Measurements from ENCODE around the gene GSTO1. TPM values are rescaled to one million over a fixed set of nuclear protein-coding genes. Genes with fewer than 3 reads are reported as not detected.

Gene GSTO1
- polyA plus RNA-seq, 1 donor from 2014 or later, result 3.5 TPM

DNA sequence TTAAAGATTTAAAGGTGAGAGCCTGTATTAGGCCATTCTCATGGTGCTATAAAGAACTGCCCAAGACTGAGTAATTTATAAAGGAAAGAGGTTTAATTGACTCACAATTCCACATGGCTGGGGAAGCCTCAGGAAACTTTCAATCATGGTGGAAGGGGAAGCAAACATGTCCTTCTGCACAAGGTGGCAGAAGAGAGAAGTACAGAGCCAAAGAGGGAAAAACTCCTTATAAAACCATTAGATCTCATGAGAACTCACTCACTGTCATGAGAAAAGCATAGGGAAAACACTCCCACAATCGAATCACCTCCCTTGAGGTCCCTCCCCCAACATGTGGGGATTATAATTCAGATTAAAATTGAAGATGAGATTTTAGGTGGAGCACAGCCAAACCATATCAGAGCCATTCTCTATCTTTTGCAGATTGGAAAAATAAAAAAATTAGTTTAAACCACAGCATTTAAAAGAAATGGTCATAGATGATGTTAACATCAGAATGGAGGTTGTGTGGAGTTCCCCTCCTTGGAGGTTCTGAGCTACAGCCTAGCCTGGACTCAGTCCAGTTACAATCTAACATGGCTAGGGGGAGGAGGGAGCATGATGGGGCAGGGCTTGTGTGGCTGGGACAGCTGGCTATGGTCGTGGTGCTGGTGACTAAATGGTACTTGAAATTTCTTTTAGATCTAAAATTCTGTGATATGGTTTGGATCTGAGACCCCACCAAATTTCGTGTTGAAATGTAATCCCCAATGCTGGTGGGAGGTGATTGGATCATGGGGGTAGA lies 47.4 kb downstream of the GSTO1 start:
- H3K27ac ChIP-seq (ENCODE audit: low read length), result no peak overlapping the region

GRCh38 chr10:104303594-104304355 lies 49.1 kb downstream of the GSTO1 start:
- H3K9ac ChIP-seq (ENCODE audit: low read length), result no peak overlapping the region
- no peak overlapping the region for H3K4me3 ChIP-seq (ENCODE audit: low read length)
- H4K20me1 ChIP-seq (ENCODE audit: insufficient read depth), result no peaks in the 10 kb centered on the region
- no peaks in the 10 kb centered on the region for H3K9me2 ChIP-seq (ENCODE audit: insufficient read depth, low read length)
- TF ChIP-seq RAD21 (conservative IDR thresholded peaks at IDR 0.05) (no peak), CTCF (IDR thresholded peaks at IDR 0.05; ENCODE audit: poor library complexity, severe bottlenecking) (no peak)
- H3K79me2 ChIP-seq (replicated peaks; ENCODE audit: insufficient read depth, low read length), result no peaks in the 10 kb centered on the region
- H3K27me3 ChIP-seq (ENCODE audit: insufficient read depth, low read depth, low read length), result no peaks in the 10 kb centered on the region
- H3F3A ChIP-seq (ENCODE audit: insufficient read depth, low read length, poor library complexity, severe bottlenecking), result no peaks in the 10 kb centered on the region
- no peaks in the 10 kb centered on the region for H3K9me3 ChIP-seq (ENCODE audit: low read length)
- H2AFZ ChIP-seq (ENCODE audit: low read depth, low read length), result no peak overlapping the region
- no peak overlapping the region for H3K27ac ChIP-seq (ENCODE audit: low read length)
- H3K4me2 ChIP-seq (ENCODE audit: low read length), result no peak overlapping the region
- H3K36me3 ChIP-seq (ENCODE audit: insufficient read depth, low read length), result no peaks in the 10 kb centered on the region

More for the DNA sequence above, 47.4 kb downstream of the GSTO1 start:
- H3K79me2 ChIP-seq (replicated peaks; ENCODE audit: insufficient read depth, low read length), result no peaks in the 10 kb centered on the region
- H3K9ac ChIP-seq (ENCODE audit: low read length), result no peak overlapping the region
- no peak overlapping the region for H3K4me2 ChIP-seq (ENCODE audit: low read length)
- no peaks in the 10 kb centered on the region for H4K20me1 ChIP-seq (ENCODE audit: insufficient read depth)
- H3K36me3 ChIP-seq (ENCODE audit: insufficient read depth, low read length), result no peaks in the 10 kb centered on the region
- no peaks in the 10 kb centered on the region for H3K9me3 ChIP-seq (ENCODE audit: low read length)
- no peaks in the 10 kb centered on the region for H3K9me2 ChIP-seq (ENCODE audit: insufficient read depth, low read length)
- H2AFZ ChIP-seq (ENCODE audit: low read depth, low read length), result no peak overlapping the region
- no peak overlapping the region for H3K4me3 ChIP-seq (ENCODE audit: low read length)
- TF ChIP-seq, protein P1, sequence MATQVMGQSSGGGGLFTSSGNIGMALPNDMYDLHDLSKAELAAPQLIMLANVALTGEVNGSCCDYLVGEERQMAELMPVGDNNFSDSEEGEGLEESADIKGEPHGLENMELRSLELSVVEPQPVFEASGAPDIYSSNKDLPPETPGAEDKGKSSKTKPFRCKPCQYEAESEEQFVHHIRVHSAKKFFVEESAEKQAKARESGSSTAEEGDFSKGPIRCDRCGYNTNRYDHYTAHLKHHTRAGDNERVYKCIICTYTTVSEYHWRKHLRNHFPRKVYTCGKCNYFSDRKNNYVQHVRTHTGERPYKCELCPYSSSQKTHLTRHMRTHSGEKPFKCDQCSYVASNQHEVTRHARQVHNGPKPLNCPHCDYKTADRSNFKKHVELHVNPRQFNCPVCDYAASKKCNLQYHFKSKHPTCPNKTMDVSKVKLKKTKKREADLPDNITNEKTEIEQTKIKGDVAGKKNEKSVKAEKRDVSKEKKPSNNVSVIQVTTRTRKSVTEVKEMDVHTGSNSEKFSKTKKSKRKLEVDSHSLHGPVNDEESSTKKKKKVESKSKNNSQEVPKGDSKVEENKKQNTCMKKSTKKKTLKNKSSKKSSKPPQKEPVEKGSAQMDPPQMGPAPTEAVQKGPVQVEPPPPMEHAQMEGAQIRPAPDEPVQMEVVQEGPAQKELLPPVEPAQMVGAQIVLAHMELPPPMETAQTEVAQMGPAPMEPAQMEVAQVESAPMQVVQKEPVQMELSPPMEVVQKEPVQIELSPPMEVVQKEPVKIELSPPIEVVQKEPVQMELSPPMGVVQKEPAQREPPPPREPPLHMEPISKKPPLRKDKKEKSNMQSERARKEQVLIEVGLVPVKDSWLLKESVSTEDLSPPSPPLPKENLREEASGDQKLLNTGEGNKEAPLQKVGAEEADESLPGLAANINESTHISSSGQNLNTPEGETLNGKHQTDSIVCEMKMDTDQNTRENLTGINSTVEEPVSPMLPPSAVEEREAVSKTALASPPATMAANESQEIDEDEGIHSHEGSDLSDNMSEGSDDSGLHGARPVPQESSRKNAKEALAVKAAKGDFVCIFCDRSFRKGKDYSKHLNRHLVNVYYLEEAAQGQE (IDR thresholded peaks at IDR 0.05; ENCODE audit: borderline replicate concordance), result no peak
- TF ChIP-seq POLR2AphosphoS5 (IDR thresholded peaks at IDR 0.05), result no peak
- TF ChIP-seq SMC3 (conservative IDR thresholded peaks at IDR 0.05; ENCODE audit: poor library complexity), result no peak
- TF ChIP-seq RAD21 (conservative IDR thresholded peaks at IDR 0.05), result no peak
- no peak for TF ChIP-seq EZH2 (IDR thresholded peaks at IDR 0.05; ENCODE audit: borderline replicate concordance, insufficient read depth, low read length, poor library complexity, severe bottlenecking)
- no peak for TF ChIP-seq EP300 (conservative IDR thresholded peaks at IDR 0.05; ENCODE audit: poor library complexity, severe bottlenecking)
- TF ChIP-seq TAF1 (IDR thresholded peaks at IDR 0.05; ENCODE audit: low read depth), result no peak
- no peak for TF ChIP-seq MXI1 (conservative IDR thresholded peaks at IDR 0.05; ENCODE audit: poor library complexity, severe bottlenecking)
- TF ChIP-seq CTCF (IDR thresholded peaks at IDR 0.05; ENCODE audit: poor library complexity, severe bottlenecking), result no peak
- H3F3A ChIP-seq (ENCODE audit: insufficient read depth, low read length, poor library complexity, severe bottlenecking), result no peaks in the 10 kb centered on the region
- H3K27me3 ChIP-seq (ENCODE audit: insufficient read depth, low read depth, low read length), result no peaks in the 10 kb centered on the region

All from neural cell (in vitro differentiated cells).